ENCODE results near the gene JMJD7. TPM values are rescaled to one million over a fixed set of nuclear protein-coding genes. Genes with fewer than 3 reads are reported as not detected.

The JMJD7 gene
- total RNA-seq, 1 donor from 2014 or later = 26.6 TPM

GRCh38 chr15:41790169-41790568, 37.7 kb upstream of the JMJD7 start:
- peaks cover under 1% of the 10 kb centered on the region for H3K27me3 Mint-ChIP-seq (ENCODE audit: unreplicated experiment)
- peaks cover 2% of the 10 kb centered on the region for H3K9me3 Mint-ChIP-seq (ENCODE audit: unreplicated experiment)
- DNase-seq = no peak
- no peak for TF ChIP-seq CTCF (IDR thresholded peaks at IDR 0.05; ENCODE audit: partially characterized antibody, unreplicated experiment)
- no peaks in the 10 kb centered on the region for H3K36me3 Mint-ChIP-seq (ENCODE audit: unreplicated experiment)
- peaks cover 33% of the 10 kb centered on the region for H3K4me1 Mint-ChIP-seq (ENCODE audit: low read depth, unreplicated experiment)
- no peak overlapping the region for H3K27ac Mint-ChIP-seq (ENCODE audit: unreplicated experiment)
- peak overlapping the region; percentile 18 for H3K4me3 Mint-ChIP-seq (ENCODE audit: unreplicated experiment)

DNA sequence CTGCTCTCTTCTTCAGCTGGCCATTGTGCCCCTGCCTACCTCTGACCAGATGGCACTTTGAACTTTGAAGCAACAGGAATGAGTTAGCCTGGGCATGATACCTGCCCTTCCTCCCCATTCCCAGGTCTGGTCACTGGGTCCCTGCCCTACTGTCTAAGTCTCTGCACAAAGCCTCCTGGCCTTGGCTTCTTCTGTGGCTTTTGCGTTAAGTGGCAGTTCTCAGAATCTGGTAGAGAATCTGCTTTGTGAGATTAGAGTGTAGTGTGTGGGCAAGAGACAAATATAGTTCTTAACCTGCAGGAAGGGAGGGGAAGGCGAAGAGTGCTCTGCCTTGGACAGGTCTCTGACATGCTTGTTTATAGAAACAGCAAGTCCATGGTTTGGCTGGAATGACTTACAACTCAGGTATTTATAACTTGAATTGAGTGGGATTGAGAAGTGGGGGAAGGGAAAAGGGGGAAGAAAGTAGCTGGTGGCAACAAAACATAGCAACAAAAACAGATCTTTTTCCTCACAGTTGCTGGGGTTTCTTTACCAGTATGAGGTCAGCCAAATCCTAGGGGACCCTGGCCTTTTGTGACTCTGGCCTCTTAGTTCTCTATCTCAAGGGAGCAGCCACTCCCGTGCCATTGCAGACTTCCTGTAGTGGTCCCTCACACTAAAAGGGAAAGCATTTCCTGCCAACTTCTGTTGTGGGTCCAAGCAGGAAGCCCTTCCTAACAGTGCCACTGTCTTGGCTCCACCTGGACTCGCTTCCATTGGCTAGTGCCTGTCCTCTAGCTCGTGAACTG, 36.9 kb upstream of the JMJD7 start:
- no peak for DNase-seq
- peaks cover 33% of the 10 kb centered on the region for H3K4me1 Mint-ChIP-seq (ENCODE audit: low read depth, unreplicated experiment)
- no peaks in the 10 kb centered on the region for H3K36me3 Mint-ChIP-seq (ENCODE audit: unreplicated experiment)
- H3K9me3 Mint-ChIP-seq (ENCODE audit: unreplicated experiment) = peaks cover 2% of the 10 kb centered on the region
- H3K27me3 Mint-ChIP-seq (ENCODE audit: unreplicated experiment) = peaks cover 2% of the 10 kb centered on the region
- no peak overlapping the region for H3K27ac Mint-ChIP-seq (ENCODE audit: unreplicated experiment)
- H3K4me3 Mint-ChIP-seq (ENCODE audit: unreplicated experiment) = no peak overlapping the region
- TF ChIP-seq CTCF (IDR thresholded peaks at IDR 0.05; ENCODE audit: partially characterized antibody, unreplicated experiment) = no peak

DNA sequence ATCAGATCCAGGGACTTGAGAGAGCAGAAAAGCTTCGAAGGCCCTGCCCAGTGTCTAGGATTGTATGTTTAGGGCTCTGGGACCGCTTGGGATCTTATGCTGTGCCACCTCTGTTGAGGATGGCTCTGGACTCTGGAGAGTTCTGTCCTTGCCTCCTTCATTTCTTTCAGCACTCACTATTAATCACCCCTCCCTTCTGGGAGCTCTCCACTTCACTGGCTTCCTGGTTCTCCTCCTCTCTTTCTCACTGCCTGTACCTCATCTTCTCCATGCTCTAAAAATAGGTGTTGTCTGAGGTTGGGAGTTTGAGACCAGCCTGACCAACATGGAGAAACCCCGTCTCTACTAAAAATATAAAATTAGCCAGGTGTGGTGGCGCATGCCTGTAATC, 36.4 kb upstream of the JMJD7 start:
- peaks cover 33% of the 10 kb centered on the region for H3K4me1 Mint-ChIP-seq (ENCODE audit: low read depth, unreplicated experiment)

DNA sequence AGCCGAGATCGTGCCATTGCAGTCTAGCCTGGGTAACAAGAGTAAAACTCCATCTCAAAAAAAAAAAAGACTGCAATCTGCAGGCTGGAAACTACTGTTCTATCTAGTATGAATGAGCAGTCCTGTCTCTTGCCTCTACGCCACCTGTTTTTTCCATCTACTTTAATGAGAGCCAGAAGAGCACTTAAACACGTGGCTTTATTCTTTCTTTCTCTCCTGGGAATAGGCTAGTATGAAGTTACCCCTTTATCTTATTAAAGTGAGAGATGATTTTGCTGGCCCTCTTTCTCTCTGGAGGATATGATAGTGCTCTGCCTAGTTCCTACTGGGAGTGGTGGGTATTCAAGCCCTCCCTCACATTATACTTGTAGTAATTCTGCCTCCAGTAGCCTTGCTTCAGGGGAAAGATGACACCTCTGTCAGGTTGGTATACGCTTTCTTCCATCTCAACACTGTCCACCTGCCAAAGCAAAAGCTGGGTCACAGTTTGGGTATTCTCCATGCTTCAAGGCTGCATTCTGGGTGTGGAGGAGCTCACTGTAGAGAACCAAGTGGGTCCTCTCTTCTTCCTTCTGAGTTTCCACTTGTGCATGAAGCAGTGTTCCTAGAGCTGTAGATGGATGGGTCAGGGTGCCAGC, 35.8 kb upstream of the JMJD7 start:
- no peak for DNase-seq
- no peak for TF ChIP-seq CTCF (IDR thresholded peaks at IDR 0.05; ENCODE audit: partially characterized antibody, unreplicated experiment)
- Mint-ChIP-seq H3K36me3 (ENCODE audit: unreplicated experiment) (no peaks in the 10 kb centered on the region), H3K4me1 (ENCODE audit: low read depth, unreplicated experiment) (peaks cover 36% of the 10 kb centered on the region), H3K9me3 (ENCODE audit: unreplicated experiment) (peaks cover 2% of the 10 kb centered on the region), H3K27me3 (ENCODE audit: unreplicated experiment) (peaks cover 2% of the 10 kb centered on the region), H3K4me3 (ENCODE audit: unreplicated experiment) (peak overlapping the region; percentile 13), H3K27ac (ENCODE audit: unreplicated experiment) (peak overlapping the region; percentile 46)

More for the DNA sequence above, 36.4 kb upstream of the JMJD7 start:
- Mint-ChIP-seq H3K27ac (ENCODE audit: unreplicated experiment) (peak overlapping the region; percentile 46), H3K27me3 (ENCODE audit: unreplicated experiment) (peaks cover 2% of the 10 kb centered on the region), H3K9me3 (ENCODE audit: unreplicated experiment) (peaks cover 2% of the 10 kb centered on the region), H3K4me3 (ENCODE audit: unreplicated experiment) (peak overlapping the region; percentile 13), H3K36me3 (ENCODE audit: unreplicated experiment) (no peaks in the 10 kb centered on the region)
- DNase-seq = no peak
- no peak for TF ChIP-seq CTCF (IDR thresholded peaks at IDR 0.05; ENCODE audit: partially characterized antibody, unreplicated experiment)

DNA sequence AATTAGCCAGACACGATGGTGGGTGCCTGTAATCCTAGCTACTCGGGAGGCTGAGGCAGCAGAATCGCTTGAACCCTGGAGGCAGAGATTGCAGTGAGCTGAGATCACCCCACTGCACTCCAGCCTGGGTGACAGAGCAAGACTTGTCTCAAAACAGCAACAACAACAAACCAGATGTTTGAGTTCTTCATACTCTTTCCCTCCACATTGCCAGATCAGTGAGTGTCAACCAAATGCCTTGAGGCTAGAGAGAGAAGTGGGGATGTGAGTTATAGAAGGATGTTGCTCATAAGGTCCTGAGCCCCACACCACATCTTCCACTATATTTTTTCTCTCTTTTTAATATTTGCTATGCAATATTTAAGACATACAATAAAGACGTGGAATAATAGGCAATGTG, 33.8 kb upstream of the JMJD7 start:
- no peak for DNase-seq
- Mint-ChIP-seq H3K36me3 (ENCODE audit: unreplicated experiment) (no peaks in the 10 kb centered on the region), H3K27me3 (ENCODE audit: unreplicated experiment) (peaks cover 2% of the 10 kb centered on the region), H3K4me1 (ENCODE audit: low read depth, unreplicated experiment) (peaks cover 29% of the 10 kb centered on the region), H3K9me3 (ENCODE audit: unreplicated experiment) (no peaks in the 10 kb centered on the region), H3K27ac (ENCODE audit: unreplicated experiment) (no peak overlapping the region), H3K4me3 (ENCODE audit: unreplicated experiment) (no peak overlapping the region)
- TF ChIP-seq CTCF (IDR thresholded peaks at IDR 0.05; ENCODE audit: partially characterized antibody, unreplicated experiment) = no peak
